OCI-LY1 (cell line): ENCODE results near the gene TMEM131.

Experiments
- H2AFZ ChIP-seq: fragments of 200-600 bp; sonication (generic), shearing (Covaris generic); 2 replicates; pipeline ENCODE4 v1.6.0; 2014; ENCODE audit warnings: antibody characterized with exemption, mild to moderate bottlenecking, low read length
- H3F3A ChIP-seq: fragments of 200-600 bp; sonication (generic), shearing (Covaris generic); 2 replicates; pipeline ENCODE4 v1.6.0; 2014; ENCODE audit warnings: mild to moderate bottlenecking, antibody characterized with exemption, low read length, moderate library complexity; ENCODE audit not compliant: insufficient read depth
- H3K27ac ChIP-seq: fragments of 200-600 bp; sonication (generic); 2 replicates; pipeline ENCODE4 v1.5.1; 2014; ENCODE audit warnings: low read length, mixed run types, mild to moderate bottlenecking, low read depth; ENCODE audit not compliant: poor library complexity, severe bottlenecking
- H3K27me3 ChIP-seq: fragments of 200-600 bp; sonication (generic); 2 replicates; pipeline ENCODE4 v1.6.0; 2014; ENCODE audit warnings: antibody characterized with exemption, mild to moderate bottlenecking, low read length, moderate library complexity; ENCODE audit not compliant: insufficient read depth
- H3K36me3 ChIP-seq: fragments of 200-600 bp; sonication (generic); 2 replicates; pipeline ENCODE4 v1.6.1; 2014; ENCODE audit warnings: mild to moderate bottlenecking, antibody characterized with exemption, low read length, moderate library complexity, mixed read lengths; ENCODE audit not compliant: insufficient read depth
- H3K4me1 ChIP-seq: fragments of 200-600 bp; sonication (generic); 2 replicates; pipeline ENCODE4 v1.5.1; 2014; ENCODE audit warnings: mild to moderate bottlenecking, low read length, moderate library complexity; ENCODE audit not compliant: insufficient read depth, severe bottlenecking
- H3K4me2 ChIP-seq: fragments of 200-600 bp; sonication (generic), shearing (Covaris generic); 2 replicates; pipeline ENCODE4 v1.6.1; 2014; ENCODE audit warnings: low read length
- H3K4me3 ChIP-seq: fragments of 200-600 bp; sonication (generic); 2 replicates; pipeline ENCODE4 v1.5.1; 2014; ENCODE audit warnings: low read length, low read depth, mild to moderate bottlenecking, mixed read lengths; ENCODE audit not compliant: poor library complexity, severe bottlenecking
- H3K79me2 ChIP-seq: fragments of 200-600 bp; shearing (Covaris generic); 2 replicates; pipeline ENCODE4 v1.6.1; 2016; ENCODE audit warnings: mixed run types, low read length, mixed read lengths; ENCODE audit not compliant: insufficient read depth
- H3K9ac ChIP-seq: fragments of 200-600 bp; sonication (generic), shearing (Covaris generic); 2 replicates; pipeline ENCODE4 v1.6.1; 2014; ENCODE audit warnings: mild to moderate bottlenecking, low read length, mixed read lengths
- H3K9me2 ChIP-seq: fragments of 200-600 bp; sonication (generic), shearing (Covaris generic); 2 replicates; pipeline ENCODE4 v1.6.1; 2014; ENCODE audit warnings: low read depth, mild to moderate bottlenecking, low read length, mixed read lengths
- H3K9me3 ChIP-seq: fragments of 200-600 bp; shearing (Covaris generic); 2 replicates; pipeline ENCODE4 v1.6.1; 2014; ENCODE audit warnings: low read length, mixed read lengths
- H4K20me1 ChIP-seq: fragments of 200-600 bp; sonication (generic), shearing (Covaris generic); 2 replicates; pipeline ENCODE4 v1.6.0; 2016; ENCODE audit warnings: mild to moderate bottlenecking, low read length; ENCODE audit not compliant: insufficient read depth
- CTCF ChIP-seq: fragments of 200-600 bp; sonication (generic), shearing (Covaris generic); IDR thresholded peaks from 2 replicates; pipeline ENCODE4 v1.5.1; 2017; ENCODE audit warnings: mild to moderate bottlenecking, antibody characterized with exemption, low read length, moderate library complexity, mixed read lengths
- EZH2 ChIP-seq: fragments of 200-600 bp; sonication (generic), shearing (Covaris generic); IDR thresholded peaks from 2 replicates; pipeline ENCODE4 v1.8.0; 2017; ENCODE audit warnings: borderline replicate concordance, mixed run types, mild to moderate bottlenecking, antibody characterized with exemption, low read length, moderate library complexity, mixed read lengths

The TMEM131 gene

DNA sequence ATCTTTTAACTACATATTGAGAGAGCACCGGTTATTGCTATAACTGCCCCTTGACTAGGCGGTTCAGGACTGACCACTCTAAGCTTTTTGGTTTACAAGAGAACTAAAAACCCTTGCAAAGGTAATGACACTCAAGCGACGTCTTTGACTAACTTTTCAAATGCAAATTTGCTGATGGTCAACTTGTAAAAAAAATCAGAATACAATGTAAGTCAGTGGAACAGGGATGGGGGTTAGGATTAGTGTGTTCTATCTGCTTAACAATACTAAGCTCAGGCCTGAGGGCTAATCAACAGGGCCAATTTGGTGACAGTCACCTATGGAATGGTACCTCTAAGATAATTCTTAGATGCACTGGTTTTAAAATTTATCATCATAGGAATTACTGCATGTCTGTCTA lies 225.3 kb downstream of the TMEM131 start:
- no peaks in the 10 kb centered on the region for H3K79me2 ChIP-seq
- H3K4me2 ChIP-seq = no peak overlapping the region
- H3K4me1 ChIP-seq = peaks cover 6% of the 10 kb centered on the region
- H3K9me2 ChIP-seq = no peaks in the 10 kb centered on the region
- no peak overlapping the region for H3K4me3 ChIP-seq
- H3K36me3 ChIP-seq = peaks cover 37% of the 10 kb centered on the region
- no peaks in the 10 kb centered on the region for H4K20me1 ChIP-seq
- H3K9ac ChIP-seq = no peak overlapping the region
- TF ChIP-seq EZH2 (no peak), CTCF (no peak)
- no peak overlapping the region for H2AFZ ChIP-seq
- no peak overlapping the region for H3K27ac ChIP-seq
- no peaks in the 10 kb centered on the region for H3K27me3 ChIP-seq
- no peaks in the 10 kb centered on the region for H3F3A ChIP-seq
- no peaks in the 10 kb centered on the region for H3K9me3 ChIP-seq

DNA sequence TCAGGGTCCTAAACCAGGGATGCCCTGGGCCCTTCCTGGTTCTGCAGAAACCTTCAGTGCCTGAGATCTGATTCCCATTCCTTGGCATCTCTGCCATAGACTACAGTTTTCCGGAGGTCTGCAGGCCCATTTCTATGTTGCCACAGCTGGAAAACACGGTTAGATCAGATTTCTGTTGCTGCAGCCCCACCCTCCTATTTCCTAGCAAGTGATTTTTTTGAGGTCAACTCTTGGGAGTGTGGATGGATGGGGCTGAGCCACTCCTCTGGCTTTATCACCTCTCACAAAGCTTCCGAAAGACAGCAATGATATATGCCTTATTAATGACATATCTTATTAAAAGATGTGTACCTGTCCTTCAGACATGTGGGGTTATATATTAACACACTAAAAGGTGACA lies 226.0 kb downstream of the TMEM131 start:
- no peaks in the 10 kb centered on the region for H3K79me2 ChIP-seq
- no peak overlapping the region for H2AFZ ChIP-seq
- H3K9ac ChIP-seq = no peak overlapping the region
- H3F3A ChIP-seq = no peaks in the 10 kb centered on the region
- H3K4me3 ChIP-seq = no peak overlapping the region
- H3K27me3 ChIP-seq = no peaks in the 10 kb centered on the region
- no peaks in the 10 kb centered on the region for H3K9me2 ChIP-seq
- no peak overlapping the region for H3K27ac ChIP-seq
- TF ChIP-seq CTCF (no peak), EZH2 (no peak)
- H3K4me2 ChIP-seq = no peak overlapping the region
- H3K4me1 ChIP-seq = peaks cover 6% of the 10 kb centered on the region
- no peaks in the 10 kb centered on the region for H4K20me1 ChIP-seq
- H3K36me3 ChIP-seq = peaks cover 30% of the 10 kb centered on the region; the same call in 1 of the 2 replicates
- H3K9me3 ChIP-seq = no peaks in the 10 kb centered on the region

- Histone ChIP-seq H3K4me3 (no peak overlapping the region), H3K9me2 (no peaks in the 10 kb centered on the region), H3K9ac (no peak overlapping the region), H3F3A (no peaks in the 10 kb centered on the region), H3K79me2 (no peaks in the 10 kb centered on the region), H3K9me3 (no peaks in the 10 kb centered on the region), H2AFZ (no peak overlapping the region), H3K36me3 (peaks cover 26% of the 10 kb centered on the region; the same call in 1 of the 2 replicates), H3K27me3 (no peaks in the 10 kb centered on the region), H4K20me1 (no peaks in the 10 kb centered on the region), H3K4me1 (peaks cover 6% of the 10 kb centered on the region), H3K4me2 (no peak overlapping the region), H3K27ac (no peak overlapping the region)
- TF ChIP-seq EZH2 = no peak
- TF ChIP-seq CTCF = no peak
These were observed 226.4 kb downstream of the TMEM131 start for GRCh38 chr2:97769308-97769707.
